ENCODE results near the gene TBCB. TPM values are rescaled to one million over a fixed set of nuclear protein-coding genes. Genes with fewer than 3 reads are reported as not detected.
A peak's percentile ranks its signal among the peaks of the same experiment; 100 is the strongest.
"Not testable (repeated sequence)": the region's sequence is repeated elsewhere in the genome, so short reads cannot be mapped to it uniquely, and the experiment has no call there.

The TBCB gene, protein sequence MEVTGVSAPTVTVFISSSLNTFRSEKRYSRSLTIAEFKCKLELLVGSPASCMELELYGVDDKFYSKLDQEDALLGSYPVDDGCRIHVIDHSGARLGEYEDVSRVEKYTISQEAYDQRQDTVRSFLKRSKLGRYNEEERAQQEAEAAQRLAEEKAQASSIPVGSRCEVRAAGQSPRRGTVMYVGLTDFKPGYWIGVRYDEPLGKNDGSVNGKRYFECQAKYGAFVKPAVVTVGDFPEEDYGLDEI
- total RNA-seq, result 138 and 148 TPM in 2 replicates
- long read RNA-seq, transcript TBCB-201 (6 exons, 1,473 nt), result major isoform, 23 of 26 reads
- long read RNA-seq, partial matches to known transcripts, result 0 of 26 reads
- long read RNA-seq, other reads (novel, unspliced or antisense), result 2 of 26 reads

DNA sequence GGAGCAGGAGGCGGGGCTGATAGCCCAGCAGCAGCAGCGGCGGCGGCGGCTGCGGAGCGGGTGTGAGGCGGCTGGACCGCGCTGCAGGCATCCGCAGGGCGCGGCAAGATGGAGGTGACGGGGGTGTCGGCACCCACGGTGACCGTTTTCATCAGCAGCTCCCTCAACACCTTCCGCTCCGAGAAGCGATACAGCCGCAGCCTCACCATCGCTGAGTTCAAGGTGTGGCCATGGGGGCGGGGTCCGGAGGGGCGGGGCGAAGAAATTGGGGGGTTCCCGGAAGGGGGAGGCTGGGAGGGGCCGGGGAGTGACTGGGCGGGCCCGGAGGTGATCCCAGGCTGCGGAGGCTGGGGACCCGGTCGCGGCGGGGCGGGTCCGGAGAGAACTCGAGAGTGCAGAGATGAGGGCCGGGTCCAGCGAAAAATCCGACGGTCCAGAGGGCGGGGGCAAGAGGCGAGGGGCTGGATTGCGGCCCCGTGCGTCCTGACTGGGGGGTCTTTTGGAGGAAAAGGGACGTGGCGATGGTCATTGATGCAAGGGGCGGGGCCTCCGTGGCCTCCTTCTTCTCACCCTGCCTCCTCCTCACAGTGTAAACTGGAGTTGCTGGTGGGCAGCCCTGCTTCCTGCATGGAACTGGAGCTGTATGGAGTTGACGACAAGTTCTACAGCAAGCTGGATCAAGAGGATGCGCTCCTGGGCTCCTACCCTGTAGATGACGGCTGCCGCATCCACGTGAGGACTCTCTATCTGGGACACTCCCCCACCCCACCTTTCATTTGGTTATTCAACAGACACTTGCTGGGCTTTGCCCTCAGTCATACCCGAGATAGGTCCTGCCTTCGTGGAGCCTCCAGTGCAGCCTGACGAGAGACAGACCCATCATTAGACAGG is at the start of gene TBCB:
TBCB (plus strand) TSS at position 16 of the 891 bp plus-strand sequence; CDS start at position 109, 93 bp downstream.
- peak; percentile 22 for DNase-seq (ENCODE audit: low spot score, unreplicated experiment)
- TF ChIP-seq, protein P1, sequence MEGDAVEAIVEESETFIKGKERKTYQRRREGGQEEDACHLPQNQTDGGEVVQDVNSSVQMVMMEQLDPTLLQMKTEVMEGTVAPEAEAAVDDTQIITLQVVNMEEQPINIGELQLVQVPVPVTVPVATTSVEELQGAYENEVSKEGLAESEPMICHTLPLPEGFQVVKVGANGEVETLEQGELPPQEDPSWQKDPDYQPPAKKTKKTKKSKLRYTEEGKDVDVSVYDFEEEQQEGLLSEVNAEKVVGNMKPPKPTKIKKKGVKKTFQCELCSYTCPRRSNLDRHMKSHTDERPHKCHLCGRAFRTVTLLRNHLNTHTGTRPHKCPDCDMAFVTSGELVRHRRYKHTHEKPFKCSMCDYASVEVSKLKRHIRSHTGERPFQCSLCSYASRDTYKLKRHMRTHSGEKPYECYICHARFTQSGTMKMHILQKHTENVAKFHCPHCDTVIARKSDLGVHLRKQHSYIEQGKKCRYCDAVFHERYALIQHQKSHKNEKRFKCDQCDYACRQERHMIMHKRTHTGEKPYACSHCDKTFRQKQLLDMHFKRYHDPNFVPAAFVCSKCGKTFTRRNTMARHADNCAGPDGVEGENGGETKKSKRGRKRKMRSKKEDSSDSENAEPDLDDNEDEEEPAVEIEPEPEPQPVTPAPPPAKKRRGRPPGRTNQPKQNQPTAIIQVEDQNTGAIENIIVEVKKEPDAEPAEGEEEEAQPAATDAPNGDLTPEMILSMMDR (IDR thresholded peaks at IDR 0.05; ENCODE audit: unreplicated experiment), result no peak
- peak within 1 kb of the TSS; percentile 95 for H3K4me3 Mint-ChIP-seq (ENCODE audit: low read depth)

DNA sequence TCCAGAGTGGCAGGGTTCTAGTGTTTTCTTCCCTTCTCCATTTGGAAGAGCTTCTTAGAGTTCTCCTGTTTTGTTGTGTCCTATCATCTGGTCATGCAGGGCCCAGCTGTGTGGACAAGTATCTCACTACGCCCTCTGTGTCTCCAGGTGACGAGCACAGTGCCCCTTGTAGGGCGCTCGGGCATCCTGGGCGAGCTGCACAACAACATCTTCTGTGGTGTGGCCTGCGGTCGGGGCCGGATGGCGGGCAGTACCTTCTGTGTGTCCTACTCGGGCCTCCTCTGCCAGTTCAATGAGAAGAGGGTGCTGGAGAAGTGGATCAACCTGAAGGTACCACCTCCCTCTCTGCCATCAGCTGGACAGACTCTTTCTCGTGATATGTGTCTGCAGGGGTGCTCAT is 47.6 kb upstream of the TBCB start:
- Mint-ChIP-seq H3K36me3 (ENCODE audit: insufficient read depth) (peaks cover 18% of the 10 kb centered on the region), H3K4me1 (ENCODE audit: low read depth) (no peaks in the 10 kb centered on the region), H3K27ac (no peak overlapping the region), H3K4me3 (ENCODE audit: low read depth) (no peak overlapping the region), H3K9me3 (ENCODE audit: low read depth) (no peaks in the 10 kb centered on the region), H3K27me3 (no peaks in the 10 kb centered on the region)
- DNase-seq (ENCODE audit: low spot score, unreplicated experiment), result no peak
- TF ChIP-seq, protein P1 (IDR thresholded peaks at IDR 0.05; ENCODE audit: unreplicated experiment), result no peak

More for the DNA sequence above, at the start of gene TBCB:
- Mint-ChIP-seq H3K4me1 (ENCODE audit: low read depth) (peaks cover 20% of the 10 kb centered on the region), H3K27ac (peak within 1 kb of the TSS; percentile 98), H3K27me3 (no peaks in the 10 kb centered on the region), H3K9me3 (ENCODE audit: low read depth) (no peaks in the 10 kb centered on the region), H3K36me3 (ENCODE audit: insufficient read depth) (peaks cover 15% of the 10 kb centered on the region)

DNA sequence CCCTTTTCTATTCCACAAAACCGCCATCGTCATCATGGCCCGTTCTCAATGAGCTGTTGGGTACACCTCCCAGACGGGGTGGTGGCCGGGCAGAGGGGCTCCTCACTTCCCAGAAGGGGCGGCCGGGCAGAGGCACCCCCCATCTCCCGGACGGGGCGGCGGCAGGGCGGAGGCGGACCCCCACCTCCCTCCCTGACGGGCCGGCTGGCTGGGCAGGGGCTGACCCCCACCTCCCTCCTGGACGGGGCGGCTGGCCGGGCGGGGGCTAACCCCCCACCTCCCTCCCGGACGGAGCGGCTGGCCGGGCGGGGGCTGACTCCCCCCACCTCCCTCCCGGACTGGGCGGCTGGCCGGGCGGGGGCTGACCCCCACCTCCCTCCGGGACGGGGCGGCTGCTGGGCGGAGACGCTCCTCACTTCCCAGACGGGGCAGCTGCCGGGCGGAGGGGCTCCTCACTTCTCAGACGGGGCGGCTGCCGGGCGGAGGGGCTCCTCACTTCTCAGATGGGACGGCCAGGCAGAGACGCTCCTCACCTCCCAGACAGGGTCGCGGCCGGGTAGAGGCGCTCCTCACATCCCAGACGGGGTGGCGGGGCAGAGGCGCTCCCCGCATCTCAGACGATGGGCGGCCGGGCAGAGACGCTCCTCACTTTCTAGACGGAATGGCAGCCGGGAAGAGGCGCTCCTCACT is 46.3 kb upstream of the TBCB start:
- DNase-seq (ENCODE audit: low spot score, unreplicated experiment); H3K9me3 Mint-ChIP-seq (ENCODE audit: low read depth); H3K27ac Mint-ChIP-seq; H3K27me3 Mint-ChIP-seq; H3K4me1 Mint-ChIP-seq (ENCODE audit: low read depth); H3K4me3 Mint-ChIP-seq (ENCODE audit: low read depth): not testable (repeated sequence)
- H3K36me3 Mint-ChIP-seq (ENCODE audit: insufficient read depth), result peaks cover 20% of the 10 kb centered on the region

DNA sequence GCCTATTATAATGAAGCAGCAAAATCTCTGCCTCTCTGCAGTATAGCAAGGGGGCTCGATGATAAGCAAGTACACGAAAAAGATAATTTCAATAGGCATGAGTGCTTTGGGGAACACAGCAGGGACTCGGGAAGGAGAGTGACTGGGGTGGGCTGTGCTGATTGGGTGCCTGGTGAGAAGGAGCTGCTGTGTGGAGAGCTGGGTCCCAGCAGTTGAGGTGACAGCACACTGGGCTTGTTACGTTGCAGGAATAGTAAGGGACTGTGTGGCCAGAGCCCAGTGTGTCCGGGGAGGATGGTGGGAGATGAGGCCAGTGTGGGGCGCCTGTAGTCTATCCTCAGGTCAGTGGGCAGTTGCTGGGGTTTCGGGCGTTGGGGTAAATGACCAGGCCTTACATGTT is 43.2 kb upstream of the TBCB start:
- Mint-ChIP-seq H3K9me3 (ENCODE audit: low read depth) (no peaks in the 10 kb centered on the region), H3K27me3 (no peaks in the 10 kb centered on the region), H3K4me1 (ENCODE audit: low read depth) (no peaks in the 10 kb centered on the region), H3K4me3 (ENCODE audit: low read depth) (no peak overlapping the region), H3K27ac (no peak overlapping the region), H3K36me3 (ENCODE audit: insufficient read depth) (peaks cover 20% of the 10 kb centered on the region)
- DNase-seq (ENCODE audit: low spot score, unreplicated experiment), result no peak
- TF ChIP-seq, protein P1 (IDR thresholded peaks at IDR 0.05; ENCODE audit: unreplicated experiment), result no peak

DNA sequence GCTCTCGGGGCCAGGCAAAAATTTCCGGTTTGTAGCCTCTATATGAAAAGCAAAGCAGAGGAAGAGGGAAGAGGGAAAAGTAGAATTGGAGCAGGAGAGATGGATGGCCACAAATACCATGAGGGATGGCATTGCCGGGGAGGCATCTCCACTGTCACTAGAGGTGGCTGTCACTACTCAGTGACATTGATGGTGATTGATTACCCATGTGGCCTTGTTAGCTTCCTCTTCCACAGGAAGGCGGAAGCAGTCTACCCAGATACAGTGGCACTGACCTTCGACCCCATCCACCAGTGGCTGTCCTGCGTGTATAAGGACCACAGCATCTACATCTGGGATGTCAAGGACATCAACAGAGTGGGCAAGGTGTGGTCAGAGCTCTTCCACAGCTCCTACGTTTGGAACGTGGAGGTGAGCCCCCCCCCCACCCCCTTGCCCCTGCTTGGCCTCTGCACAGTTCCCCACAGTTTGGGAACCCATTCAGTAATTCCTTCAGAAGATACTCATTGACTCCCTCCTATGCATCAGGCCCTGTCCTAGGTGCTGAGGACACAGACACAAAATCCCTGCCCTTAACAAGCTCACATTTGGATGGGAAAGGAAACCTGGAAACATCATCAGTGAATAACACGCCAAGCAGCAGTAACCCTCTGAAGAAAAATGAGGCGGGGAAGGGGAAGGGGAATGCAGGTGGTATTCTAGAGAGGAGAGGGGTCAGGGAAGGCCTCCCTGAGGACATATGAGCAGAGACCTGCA is 42.0 kb upstream of the TBCB start:
- Mint-ChIP-seq H3K36me3 (ENCODE audit: insufficient read depth) (peaks cover 12% of the 10 kb centered on the region), H3K27me3 (no peaks in the 10 kb centered on the region), H3K4me1 (ENCODE audit: low read depth) (no peaks in the 10 kb centered on the region), H3K27ac (no peak overlapping the region), H3K4me3 (ENCODE audit: low read depth) (no peak overlapping the region), H3K9me3 (ENCODE audit: low read depth) (no peaks in the 10 kb centered on the region)
- DNase-seq (ENCODE audit: low spot score, unreplicated experiment), result no peak
- TF ChIP-seq, protein P1 (IDR thresholded peaks at IDR 0.05; ENCODE audit: unreplicated experiment), result no peak

Measured in progenitor cell of endocrine pancreas (in vitro differentiated cells).